Right lobe of liver (tissue), 6 donors: Measurements from ENCODE around the gene E2F1. TPM values are rescaled to one million over a fixed set of nuclear protein-coding genes. Genes with fewer than 3 reads are reported as not detected.

Source experiments
- ATAC-seq, 4 donors: fragments of 200-7000 bp; cut with Tn5 transposase; one replicate each; pipeline ENCODE4 v1.9.1; 2020; ENCODE audit warnings: mild to moderate bottlenecking in 4 of 4, moderate library complexity in 4 of 4
- DNase-seq, 3 donors: peaks; one replicate each; pipeline ENCODE4 v3.0.0-alpha.2; 2020
- H3K27ac ChIP-seq, 3 donors: fragments of 200-600 bp; one replicate each; pipeline ENCODE4 v1.8.0; 2022
- H3K27me3 ChIP-seq, 2 donors: fragments of 200-600 bp; one replicate each; pipeline ENCODE4 v1.8.0; 2022
- H3K36me3 ChIP-seq, 4 donors: fragments of 200-600 bp; sonication (generic) in 1 of 4; one replicate each; pipeline versions ENCODE4 v1.5.1 to v1.8.0; 2017 to 2022; ENCODE audit warnings: control low read depth in 1 of 4
- H3K4me1 ChIP-seq, 4 donors: fragments of 200-600 bp; sonication (generic) in 1 of 4; one replicate each; pipeline versions ENCODE4 v1.5.1 to v1.8.0; 2017 to 2022; ENCODE audit warnings: control low read depth in 1 of 4
- H3K4me3 ChIP-seq, 3 donors: fragments of 200-600 bp; one replicate each; pipeline ENCODE4 v1.8.0; 2022
- H3K9me3 ChIP-seq, 4 donors: fragments of 200-600 bp; sonication (generic) in 1 of 4; one replicate each; pipeline versions ENCODE4 v1.5.1 to v1.8.0; 2017 to 2022; ENCODE audit warnings: control low read depth in 1 of 4
- CTCF ChIP-seq, 4 donors: fragments of 200-600 bp in 3 of 4; fragments of 450-650 bp in 1 of 4; IDR thresholded peaks; one replicate each; pipeline versions ENCODE4 v1.5.1 to v1.8.0; 2016 to 2022; ENCODE audit warnings: antibody characterized with exemption in 4 of 4, mild to moderate bottlenecking in 2 of 4
- POLR2A ChIP-seq: fragments of 450-650 bp; IDR thresholded peaks from one replicate; pipeline ENCODE4 v1.6.1; 2017; ENCODE audit warnings: antibody characterized with exemption, mild to moderate bottlenecking
- WGBS: methylation state at CpG from one replicate; pipeline ENCODE4 v1.1.6; 2018; ENCODE audit warnings: low coverage, low lambda C conversion rate; ENCODE audit not compliant: insufficient coverage; ENCODE audit errors: missing lambda C conversion rate; 5-methylcytosine and 5-hydroxymethylcytosine counted together
- intact Hi-C, 2 donors: fragments of 100-400 bp; cut with DNase I; formaldehyde crosslinking; loops; one replicate each; pipeline versions ENCODE4 v1.11.2 to v1.14.1; 2022
- total RNA-seq, 6 experiments: library from RNA; depleted of rRNA in 2 of 6; stranded (reverse); fragments of >200 nt in 2 of 6; fragmentation: NEBNext Ultra II Directional in 3 of 6; extraction: Animal tissue kit (Norgen Biotek cat#: 25700) in 3 of 6; gene quantifications; one replicate each; pipeline versions ENCODE4 v1.1.0 to v1.2.4, GENCODE V29; 2016 to 2023
- donor health status: DM: no; HTN: yes; CAD: no.
- donor health status: DM: no; HTN: no; CAD: no.
- donor health status: DM: no; HTN: no; CAD: no.
- donor health status: DM: no; HTN: yes; CAD: no.
- donor health status: DM: no; HTN: yes; CAD: no.

The E2F1 gene
- total RNA-seq, 6 experiments from 2014 or later, result 0.24 to 8.8 (median 0.77) TPM

- no peak for TF ChIP-seq POLR2A
- no peak for TF ChIP-seq CTCF (IDR thresholded peaks at IDR 0.05)
- Histone ChIP-seq H3K27ac (no peak overlapping the region), H3K4me1 (peaks cover 0 to 12% (median 4%) of the 10 kb centered on the region in 4 donors), H3K36me3 (peaks cover 0 to 7% (median 0%) of the 10 kb centered on the region in 4 donors), H3K27me3 (no peaks in the 10 kb centered on the region), H3K9me3 (no peaks in the 10 kb centered on the region), H3K4me3 (no peak overlapping the region)
- intact Hi-C loops, result no loop called here
- no CpG with 5 or more reads among the region's 7 CpGs for WGBS
- ATAC-seq (no peak), DNase-seq (no peak)
These were observed 25.5 kb downstream of the E2F1 start for GRCh38 chr20:33660685-33661058.

GRCh38 chr20:33660035-33660684 is 26.0 kb downstream of the E2F1 start:
- H3K27ac ChIP-seq, result no peak overlapping the region
- H3K27me3 ChIP-seq, result no peaks in the 10 kb centered on the region
- no peak overlapping the region for H3K4me3 ChIP-seq
- no peak for DNase-seq
- intact Hi-C loops, result no loop called here
- no peak for TF ChIP-seq POLR2A
- TF ChIP-seq CTCF (IDR thresholded peaks at IDR 0.05), result no peak
- ATAC-seq, result no peak
- H3K9me3 ChIP-seq, result no peaks in the 10 kb centered on the region
- peaks cover 0 to 12% (median 4%) of the 10 kb centered on the region in 4 donors for H3K4me1 ChIP-seq
- WGBS, result no CpG with 5 or more reads among the region's 21 CpGs
- H3K36me3 ChIP-seq, result peaks cover 0 to 7% (median 0%) of the 10 kb centered on the region in 4 donors

- Histone ChIP-seq H3K27me3 (no peaks in the 10 kb centered on the region), H3K9me3 (no peaks in the 10 kb centered on the region), H3K4me1 (peaks cover 0 to 12% (median 4%) of the 10 kb centered on the region in 4 donors), H3K27ac (no peak overlapping the region), H3K4me3 (no peak overlapping the region), H3K36me3 (peaks cover 0 to 7% (median 0%) of the 10 kb centered on the region in 4 donors)
- ATAC-seq, result no peak
- intact Hi-C loops, result loop anchor here (5.0 to 10.0 kb wide), 2 partner anchors 195 to 197 kb away; no protein-coding TSS in a partner anchor
- WGBS, result 100% methylated on average over 2 of the region's 32 CpGs
- DNase-seq, result no peak
- TF ChIP-seq CTCF (IDR thresholded peaks at IDR 0.05) (no peak), POLR2A (no peak)
These were observed 26.7 kb downstream of the E2F1 start for GRCh38 chr20:33659341-33660034.

- Histone ChIP-seq H3K36me3 (peaks cover 0 to 7% (median 0%) of the 10 kb centered on the region in 4 donors), H3K4me1 (peaks cover 0 to 8% (median 4%) of the 10 kb centered on the region in 4 donors), H3K4me3 (no peak overlapping the region), H3K9me3 (no peaks in the 10 kb centered on the region), H3K27ac (no peak overlapping the region), H3K27me3 (no peaks in the 10 kb centered on the region)
- DNase-seq, result no peak
- ATAC-seq, result no peak
- 100% methylated on average over 3 of the region's 4 CpGs for WGBS
- TF ChIP-seq POLR2A (no peak), CTCF (IDR thresholded peaks at IDR 0.05) (no peak)
- intact Hi-C loops, result loop anchor here (5.0 to 10.0 kb wide), 2 partner anchors 194 to 197 kb away; no protein-coding TSS in a partner anchor
These were observed 27.3 kb downstream of the E2F1 start for GRCh38 chr20:33658929-33659328.
